B cell (primary cell): Measurements from ENCODE around the gene AP3S1. TPM values are rescaled to one million over a fixed set of nuclear protein-coding genes. Genes with fewer than 3 reads are reported as not detected.

Experiments used
- ATAC-seq: fragments of 200-7000 bp; cut with Tn5 transposase; one replicate; pipeline ENCODE4 v1.10.0; 2021; ENCODE audit warnings: low read depth, mild to moderate bottlenecking, moderate number of reproducible peaks, moderate library complexity
- CTCF ChIA-PET: fragments of 350-600 bp; sonication (Branson Sonifier 250); formaldehyde crosslinking; loops from one replicate; lab custom pipeline; 2021; ENCODE audit warnings: antibody characterized with exemption, inconsistent platforms; lab: Charles Lee
- POLR2A ChIA-PET: fragments of 350-600 bp; sonication (Branson Sonifier 250); formaldehyde crosslinking; loops from one replicate; lab custom pipeline; 2021; ENCODE audit warnings: antibody characterized with exemption; lab: Charles Lee
- DNase-seq: peaks from one replicate; pipeline ENCODE4 v3.0.0; 2013
- H2AFZ ChIP-seq: 2 replicates; pipeline ENCODE4 v1.6.1; 2012; ENCODE audit warnings: mild to moderate bottlenecking, low read depth, low read length; ENCODE audit not compliant: insufficient read depth, poor library complexity, severe bottlenecking
- H3K27ac ChIP-seq, 2 donors: 1 replicate in 1 of 2; 2 replicates in 1 of 2; pipeline ENCODE4 v1.5.1; 2012 to 2013; ENCODE audit warnings: low read length in 2 of 2, mild to moderate bottlenecking in 2 of 2, moderate library complexity in 1 of 2
- H3K27me3 ChIP-seq, 4 experiments: fragments of 200-600 bp in 1 of 4; sonication (generic) in 1 of 4; replicated peaks in 1 of 4; 1 replicate in 2 of 4; 2 replicates in 2 of 4; pipeline versions ENCODE4 v1.6.1 to v1.7.0; 2013 to 2016; ENCODE audit warnings: low read length in 3 of 4, mild to moderate bottlenecking in 2 of 4, mixed read lengths in 1 of 4, moderate library complexity in 1 of 4; ENCODE audit not compliant: insufficient read depth in 4 of 4, control insufficient read depth in 3 of 4; ENCODE audit errors: control extremely low read depth in 1 of 4
- H3K36me3 ChIP-seq, 2 experiments: replicated peaks in 1 of 2; 1 replicate in 1 of 2; 2 replicates in 1 of 2; pipeline versions ENCODE4 v1.6.1 to v1.7.1; 2013; ENCODE audit warnings: low read length in 1 of 2; ENCODE audit not compliant: insufficient read depth in 2 of 2, control insufficient read depth in 1 of 2; ENCODE audit errors: control extremely low read depth in 1 of 2, extremely low read depth in 1 of 2
- H3K4me1 ChIP-seq, 2 donors: fragments of 200-600 bp in 1 of 2; sonication (generic) in 1 of 2; 1 replicate in 1 of 2; 2 replicates in 1 of 2; pipeline versions ENCODE4 v1.5.1 to v1.6.1; 2013 to 2017; ENCODE audit warnings: low read length in 2 of 2; ENCODE audit not compliant: control insufficient read depth in 2 of 2, insufficient read depth in 2 of 2
- H3K4me2 ChIP-seq: replicated peaks from 2 replicates; pipeline ENCODE3; 2012; ENCODE audit warnings: mild to moderate bottlenecking, low read depth, low read length; ENCODE audit not compliant: poor library complexity, severe bottlenecking
- H3K4me3 ChIP-seq, 5 experiments: fragments of 200-600 bp in 1 of 5; sonication (generic) in 1 of 5; 1 replicate in 3 of 5; 2 replicates in 2 of 5; pipeline versions ENCODE4 v1.5.1 to v1.7.0; 2011 to 2016; ENCODE audit warnings: low read length in 4 of 5, mild to moderate bottlenecking in 4 of 5, low read depth in 2 of 5, control low read depth in 1 of 5, moderate library complexity in 1 of 5; ENCODE audit not compliant: insufficient read depth in 1 of 5; ENCODE audit errors: control extremely low read depth in 1 of 5, extremely low read depth in 1 of 5
- H3K79me2 ChIP-seq: fragments of 200-600 bp; sonication (generic); one replicate; pipeline ENCODE4 v1.6.0; 2016; ENCODE audit warnings: low read length; ENCODE audit not compliant: control insufficient read depth, insufficient read depth
- H3K9ac ChIP-seq: fragments of 200-600 bp; sonication (generic); 2 replicates; pipeline ENCODE4 v1.6.1; 2017; ENCODE audit warnings: mild to moderate bottlenecking, low read length, moderate library complexity
- H3K9me3 ChIP-seq, 3 donors: one replicate each; pipeline versions ENCODE4 v1.6.1 to v1.7.1; 2013; ENCODE audit warnings: low read length in 2 of 3; ENCODE audit not compliant: control insufficient read depth in 2 of 3, insufficient read depth in 1 of 3; ENCODE audit errors: control extremely low read depth in 1 of 3
- H4K20me1 ChIP-seq: 2 replicates; pipeline ENCODE4 v1.6.0; 2012; ENCODE audit warnings: mild to moderate bottlenecking, low read length; ENCODE audit not compliant: insufficient read depth, control insufficient read depth, poor library complexity, severe bottlenecking
- H3K27ac Mint-ChIP-seq: one replicate; pipeline ENCODE4 v1.8.0; 2021; ENCODE audit warnings: mixed read lengths
- H3K27me3 Mint-ChIP-seq: one replicate; pipeline ENCODE4 v1.8.0; 2021; ENCODE audit warnings: mixed read lengths
- H3K4me1 Mint-ChIP-seq: one replicate; pipeline ENCODE4 v1.8.0; 2021; ENCODE audit warnings: mixed read lengths
- H3K4me3 Mint-ChIP-seq: one replicate; pipeline ENCODE4 v1.8.0; 2021; ENCODE audit warnings: mixed read lengths
- H3K9me3 Mint-ChIP-seq: one replicate; pipeline ENCODE4 v1.8.0; 2022; ENCODE audit warnings: mixed read lengths; ENCODE audit not compliant: insufficient read depth
- CTCF ChIP-seq: fragments of 200-600 bp; IDR thresholded peaks from one replicate; pipeline ENCODE4 v1.8.0; 2022; ENCODE audit warnings: antibody characterized with exemption, mild to moderate bottlenecking
- EZH2 ChIP-seq: IDR thresholded peaks from 2 replicates; pipeline ENCODE4 v1.6.1; 2012; ENCODE audit warnings: borderline replicate concordance, low read depth, mild to moderate bottlenecking, moderate library complexity, low read length; ENCODE audit not compliant: insufficient read depth, poor library complexity, severe bottlenecking
- WGBS: methylation state at CpG from one replicate; pipeline ENCODE4 v1.1.5; 2013; ENCODE audit warnings: missing lambda C conversion rate; ENCODE audit not compliant: insufficient coverage; 5-methylcytosine and 5-hydroxymethylcytosine counted together
- intact Hi-C: fragments of 100-400 bp; cut with micrococcal nuclease; formaldehyde crosslinking; loops from one replicate; pipeline ENCODE4 v1.10.0; 2022
- polyA plus RNA-seq: library from polyadenylated mRNA; depleted of rRNA; stranded (reverse); fragments of >200 nt; gene quantifications from 2 replicates; pipeline ENCODE4 v1.2.3, GENCODE V29; 2012
- total RNA-seq, 2 donors: library from RNA; stranded (reverse); fragments of 120-200 nt in 1 of 2; gene quantifications; 1 replicate in 1 of 2; 2 replicates in 1 of 2; pipeline versions ENCODE4 v1.2.3 to v1.2.4, GENCODE V29; 2013 to 2022

AP3S1 gene
- total and polyA plus RNA-seq, 2 donors (not counting 1 experiment from before 2014, with no cell fraction given), result 12.8 to 47.6 TPM

GRCh38 chr5:115948091-115948534, 106.4 kb downstream of the AP3S1 start:
- Histone ChIP-seq H3K4me2 (no peak overlapping the region), H2AFZ (no peak overlapping the region), H4K20me1 (no peaks in the 10 kb centered on the region), H3K9me3 (no peaks in the 10 kb centered on the region), H3K27ac (no peak overlapping the region), H3K4me1 (no peaks in the 10 kb centered on the region), H3K79me2 (no peaks in the 10 kb centered on the region), H3K27me3 (peaks cover 0 to 10% (median 0%) of the 10 kb centered on the region in 4 experiments), H3K36me3 (no peaks in the 10 kb centered on the region), H3K4me3 (no peak overlapping the region), H3K9ac (no peak overlapping the region)
- CTCF ChIA-PET, result no interaction called here
- H3K9me3 Mint-ChIP-seq, result no peaks in the 10 kb centered on the region
- H3K27ac Mint-ChIP-seq, result no peak overlapping the region
- H3K4me3 Mint-ChIP-seq, result no peak overlapping the region
- ATAC-seq (no peak), DNase-seq (no peak)
- peaks cover 5% of the 10 kb centered on the region for H3K27me3 Mint-ChIP-seq
- POLR2A ChIA-PET, result no interaction called here
- 100% methylated on average over 1 of the region's 3 CpGs for WGBS
- intact Hi-C loops, result no loop called here
- H3K4me1 Mint-ChIP-seq, result no peaks in the 10 kb centered on the region
- TF ChIP-seq CTCF (no peak), EZH2 (no peak)

- no peak overlapping the region for H3K27ac Mint-ChIP-seq
- DNase-seq, result no peak
- no peaks in the 10 kb centered on the region for H3K4me1 Mint-ChIP-seq
- no peaks in the 10 kb centered on the region for H4K20me1 ChIP-seq
- H3K4me2 ChIP-seq, result no peak overlapping the region
- intact Hi-C loops, result no loop called here
- peaks cover 8% of the 10 kb centered on the region for H3K27me3 Mint-ChIP-seq
- no peak overlapping the region for H3K9ac ChIP-seq
- H3K9me3 Mint-ChIP-seq, result no peaks in the 10 kb centered on the region
- no peaks in the 10 kb centered on the region for H3K4me1 ChIP-seq
- H3K79me2 ChIP-seq, result no peaks in the 10 kb centered on the region
- 71% methylated on average over 1 of the region's 1 CpG for WGBS
- TF ChIP-seq EZH2 (no peak), CTCF (no peak)
- H3K4me3 ChIP-seq, result no peak overlapping the region
- no peak overlapping the region for H3K27ac ChIP-seq
- H2AFZ ChIP-seq, result no peak overlapping the region
- ChIA-PET POLR2A (no interaction called here), CTCF (no interaction called here)
- no peak for ATAC-seq
- H3K27me3 ChIP-seq, result peaks cover 0 to 10% (median 0%) of the 10 kb centered on the region in 4 experiments
- no peaks in the 10 kb centered on the region for H3K36me3 ChIP-seq
- H3K4me3 Mint-ChIP-seq, result no peak overlapping the region
- no peaks in the 10 kb centered on the region for H3K9me3 ChIP-seq
Measured at GRCh38 chr5:115949096-115949495, 107.4 kb downstream of the AP3S1 start.
